SK-N-SH (cell line): ENCODE measurements around the gene PIGK. TPM values are rescaled to one million over a fixed set of nuclear protein-coding genes. Genes with fewer than 3 reads are reported as not detected.

Source experiments
- CTCF ChIA-PET: fragments of 300-600, 350-600 bp; formaldehyde crosslinking; extraction: SDS; loops from one replicate; lab custom pipeline; 2021; lab: Yijun Ruan, JAX
- POLR2A ChIA-PET: fragments of 350-600 bp; sonication (Branson Sonifier 250); formaldehyde crosslinking; extraction: SDS; loops from one replicate; lab custom pipeline; 2020; ENCODE audit warnings: antibody characterized with exemption, inconsistent platforms; lab: Yijun Ruan, JAX
- DNase-seq: peaks from one replicate; pipeline ENCODE4 v3.0.0; 2012
- H2AFZ ChIP-seq: fragments of 200-600 bp; sonication (generic); 2 replicates; pipeline ENCODE4 v1.8.1; 2016; ENCODE audit warnings: antibody characterized with exemption, mild to moderate bottlenecking, low read depth
- H3F3A ChIP-seq: fragments of 200-600 bp; sonication (generic); replicated peaks from 2 replicates; pipeline ENCODE3; 2016; ENCODE audit warnings: antibody characterized with exemption, mild to moderate bottlenecking; ENCODE audit not compliant: insufficient read depth
- H3K27ac ChIP-seq, 2 experiments: fragments of 200-500 bp in 1 of 2; fragments of 200-600 bp in 1 of 2; sonication (Bioruptor generic) in 1 of 2; sonication (generic), shearing (Covaris generic) in 1 of 2; 2 replicates each; pipeline versions ENCODE4 v1.5.1 to v1.6.1; 2014 to 2016; ENCODE audit warnings: low read depth in 2 of 2, inconsistent platforms in 1 of 2, low read length in 1 of 2, mild to moderate bottlenecking in 1 of 2, mixed read lengths in 1 of 2
- H3K27me3 ChIP-seq: fragments of 200-600 bp; sonication (generic), shearing (Covaris generic); 2 replicates; pipeline ENCODE4 v1.6.1; 2016; ENCODE audit warnings: mixed run types; ENCODE audit not compliant: insufficient read depth
- H3K36me3 ChIP-seq, 2 experiments: fragments of 200-500 bp in 1 of 2; fragments of 200-600 bp in 1 of 2; sonication (Bioruptor generic) in 1 of 2; sonication (generic) in 1 of 2; replicated peaks in 1 of 2; 2 replicates each; pipeline versions ENCODE3 to v1.5.1; 2014 to 2016; ENCODE audit warnings: low read length in 1 of 2, mild to moderate bottlenecking in 1 of 2; ENCODE audit not compliant: insufficient read depth in 2 of 2, control insufficient read depth in 1 of 2
- H3K4me1 ChIP-seq, 2 experiments: fragments of 200-500 bp in 1 of 2; fragments of 200-600 bp in 1 of 2; sonication (Bioruptor generic) in 1 of 2; sonication (generic), shearing (Covaris generic) in 1 of 2; 2 replicates each; pipeline versions ENCODE4 v1.5.1 to v1.6.1; 2014 to 2016; ENCODE audit warnings: low read depth in 1 of 2, low read length in 1 of 2, mixed run types in 1 of 2; ENCODE audit not compliant: insufficient read depth in 2 of 2, control insufficient read depth in 1 of 2
- H3K4me2 ChIP-seq: fragments of 200-600 bp; sonication (generic), shearing (Covaris generic); 2 replicates; pipeline ENCODE4 v1.6.1; 2017; ENCODE audit warnings: mixed run types
- H3K4me3 ChIP-seq, 2 experiments: fragments of 200-500 bp in 1 of 2; fragments of 200-600 bp in 1 of 2; sonication (Bioruptor generic) in 1 of 2; sonication (generic), shearing (Covaris generic) in 1 of 2; 2 replicates each; pipeline versions ENCODE4 v1.5.1 to v1.8.1; 2014 to 2016; ENCODE audit warnings: low read depth in 2 of 2, inconsistent platforms in 1 of 2, low read length in 1 of 2, mild to moderate bottlenecking in 1 of 2, mixed read lengths in 1 of 2, moderate library complexity in 1 of 2
- H3K79me2 ChIP-seq: fragments of 200-600 bp; sonication (generic); 2 replicates; pipeline ENCODE4 v1.8.1; 2017; ENCODE audit warnings: mild to moderate bottlenecking; ENCODE audit not compliant: insufficient read depth
- H3K9ac ChIP-seq: fragments of 200-600 bp; sonication (generic); 2 replicates; pipeline ENCODE4 v1.6.1; 2017; ENCODE audit warnings: mixed run types
- H3K9me2 ChIP-seq: fragments of 200-600 bp; sonication (generic); 2 replicates; pipeline ENCODE4 v1.6.1; 2017; ENCODE audit warnings: mixed run types
- H3K9me3 ChIP-seq: fragments of 200-600 bp; sonication (generic); 2 replicates; pipeline ENCODE4 v1.6.1; 2017; ENCODE audit warnings: mixed run types, mild to moderate bottlenecking, moderate library complexity
- H4K20me1 ChIP-seq: fragments of 200-600 bp; sonication (generic); 2 replicates; pipeline ENCODE4 v1.6.1; 2017; ENCODE audit warnings: mild to moderate bottlenecking, mixed run types; ENCODE audit not compliant: insufficient read depth
- EP300 ChIP-seq, 2 experiments: IDR thresholded peaks; 2 replicates each; pipeline versions ENCODE4 v1.4.0 to v1.6.1; 2012; ENCODE audit warnings: borderline replicate concordance in 1 of 2, low read depth in 1 of 2, low read length in 1 of 2
- FOSL2 ChIP-seq: IDR thresholded peaks from 2 replicates; pipeline ENCODE4 v1.4.0; 2012; ENCODE audit warnings: low read depth, mild to moderate bottlenecking, moderate library complexity, borderline replicate concordance
- GABPA ChIP-seq: IDR thresholded peaks from 2 replicates; pipeline ENCODE4 v1.4.0; 2012; ENCODE audit warnings: low read depth, mild to moderate bottlenecking
- GATA2 ChIP-seq: sonication (generic); formaldehyde crosslinking; IDR thresholded peaks from 2 replicates; pipeline ENCODE4 v1.5.0; 2020; ENCODE audit warnings: mild to moderate bottlenecking, missing genetic modification reagents
- IRF3 ChIP-seq: fragments of 150-350 bp; IDR thresholded peaks from 2 replicates; pipeline ENCODE4 v1.6.1; 2016; ENCODE audit warnings: mild to moderate bottlenecking, low read depth, low read length
- PBX3 ChIP-seq: IDR thresholded peaks from 2 replicates; pipeline ENCODE4; 2012
- RCOR1 ChIP-seq: fragments of 150-350 bp; IDR thresholded peaks from 2 replicates; pipeline ENCODE4 v1.6.1; 2017; ENCODE audit warnings: antibody characterized with exemption, low read length
- RXRA ChIP-seq: IDR thresholded peaks from 2 replicates; pipeline ENCODE4 v1.4.0; 2012; ENCODE audit warnings: low read depth, mild to moderate bottlenecking, borderline replicate concordance
- SMC3 ChIP-seq: IDR thresholded peaks from 2 replicates; pipeline ENCODE4 v1.6.1; 2012; ENCODE audit warnings: low read depth, low read length, improper control_type of control experiment
- TEAD4 ChIP-seq: IDR thresholded peaks from 2 replicates; pipeline ENCODE4 v1.4.0; 2012; ENCODE audit warnings: mild to moderate bottlenecking, borderline replicate concordance; ENCODE audit not compliant: insufficient read depth
- YY1 ChIP-seq: IDR thresholded peaks from 2 replicates; pipeline ENCODE4 v1.4.0; 2012; ENCODE audit warnings: low read depth, mild to moderate bottlenecking
- WGBS: methylation state at CpG from one replicate; pipeline ENCODE4 v1.1.6; 2017; ENCODE audit warnings: low lambda C conversion rate; 5-methylcytosine and 5-hydroxymethylcytosine counted together
- polyA plus RNA-seq, 3 experiments: library from polyadenylated mRNA; depleted of rRNA; stranded (reverse); fragments of >200 nt; gene quantifications; 2 replicates each; pipeline ENCODE4 v1.2.3, GENCODE V29; 2012
- TF ChIP-seq, protein P1 (sequence below): IDR thresholded peaks from 2 replicates; pipeline ENCODE4 v1.6.1; 2012; ENCODE audit warnings: mild to moderate bottlenecking, low read depth, low read length, moderate library complexity

PIGK gene
- polyA plus RNA-seq, 1 of the 3 experiments (the other 2 are of a cell fraction), result 11.5 TPM

- TF ChIP-seq GATA2 (CRISPR knock-in tag) (no peak), EP300 (IDR thresholded peaks at IDR 0.05; ENCODE audit: borderline replicate concordance in 1 of 2, low read depth in 1 of 2, low read length in 1 of 2) (no peak), TEAD4 (no peak), IRF3 (no peak), YY1 (no peak), GABPA (no peak), FOSL2 (no peak)
- no peaks in the 10 kb centered on the region; a peak in 1 of 4 replicates for H3K4me1 ChIP-seq
- H3K9me2 ChIP-seq, result no peaks in the 10 kb centered on the region; the same call in 1 of the 2 replicates
- no peaks in the 10 kb centered on the region for H3K9me3 ChIP-seq
- H3K4me2 ChIP-seq, result no peak overlapping the region
- 83% methylated on average over 4 of the region's 4 CpGs for WGBS
- H3K4me3 ChIP-seq, result no peak overlapping the region
- H4K20me1 ChIP-seq, result no peaks in the 10 kb centered on the region
- ChIA-PET CTCF (interaction anchor here (0.7 kb wide), 1 partner anchor 582 kb away, joined by 3 read pairs; no protein-coding TSS in a partner anchor), POLR2A (no interaction called here)
- H3K79me2 ChIP-seq, result no peaks in the 10 kb centered on the region
- H3K36me3 ChIP-seq, result peaks cover 0 to 7% of the 10 kb centered on the region in 2 experiments
- no peak overlapping the region for H3K9ac ChIP-seq
- no peak overlapping the region for H3K27ac ChIP-seq
- H3F3A ChIP-seq, result peaks cover 6% of the 10 kb centered on the region
- no peak overlapping the region for H2AFZ ChIP-seq
- DNase-seq, result no peak
- H3K27me3 ChIP-seq, result no peaks in the 10 kb centered on the region
Measured at GRCh38 chr1:77103486-77103885, 115.7 kb downstream of the PIGK start.

DNA sequence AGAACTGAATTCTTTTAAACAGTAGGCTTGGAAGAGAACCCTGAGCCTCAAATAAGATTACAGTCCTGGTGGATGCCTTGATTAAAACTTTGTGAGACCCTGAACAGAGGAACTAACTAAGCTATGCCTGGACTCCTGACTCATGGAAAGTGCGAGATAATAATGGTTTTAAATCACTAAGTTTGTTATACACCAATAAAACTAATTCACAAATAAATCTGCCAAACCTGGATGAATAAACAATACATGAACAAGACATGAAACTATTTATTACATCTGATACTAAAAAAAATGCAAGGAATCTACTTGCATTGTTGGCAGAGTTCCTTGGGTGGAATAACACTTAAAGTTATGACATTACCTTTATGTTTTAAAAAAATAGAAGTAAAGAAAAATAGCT lies 118.4 kb downstream of the PIGK start:
- CTCF ChIA-PET, result interaction anchor here (0.5 kb wide), 1 partner anchor 233 kb away, joined by 3 read pairs; no protein-coding TSS in a partner anchor

More for the DNA sequence above, 118.4 kb downstream of the PIGK start:
- H3F3A ChIP-seq, result peaks cover 6% of the 10 kb centered on the region
- H3K9ac ChIP-seq, result no peak overlapping the region
- H3K36me3 ChIP-seq, result peaks cover 0 to 7% of the 10 kb centered on the region in 2 experiments
- H3K27ac ChIP-seq, result no peak overlapping the region
- no peak overlapping the region for H3K4me3 ChIP-seq
- H3K9me3 ChIP-seq, result no peaks in the 10 kb centered on the region
- POLR2A ChIA-PET, result no interaction called here
- TF ChIP-seq PBX3, result peak; percentile 46; the same call in 1 of the 2 replicates
- TF ChIP-seq RXRA, result no peak
- TF ChIP-seq RCOR1, result no peak
- TF ChIP-seq SMC3, result no peak
- TF ChIP-seq, protein P1, sequence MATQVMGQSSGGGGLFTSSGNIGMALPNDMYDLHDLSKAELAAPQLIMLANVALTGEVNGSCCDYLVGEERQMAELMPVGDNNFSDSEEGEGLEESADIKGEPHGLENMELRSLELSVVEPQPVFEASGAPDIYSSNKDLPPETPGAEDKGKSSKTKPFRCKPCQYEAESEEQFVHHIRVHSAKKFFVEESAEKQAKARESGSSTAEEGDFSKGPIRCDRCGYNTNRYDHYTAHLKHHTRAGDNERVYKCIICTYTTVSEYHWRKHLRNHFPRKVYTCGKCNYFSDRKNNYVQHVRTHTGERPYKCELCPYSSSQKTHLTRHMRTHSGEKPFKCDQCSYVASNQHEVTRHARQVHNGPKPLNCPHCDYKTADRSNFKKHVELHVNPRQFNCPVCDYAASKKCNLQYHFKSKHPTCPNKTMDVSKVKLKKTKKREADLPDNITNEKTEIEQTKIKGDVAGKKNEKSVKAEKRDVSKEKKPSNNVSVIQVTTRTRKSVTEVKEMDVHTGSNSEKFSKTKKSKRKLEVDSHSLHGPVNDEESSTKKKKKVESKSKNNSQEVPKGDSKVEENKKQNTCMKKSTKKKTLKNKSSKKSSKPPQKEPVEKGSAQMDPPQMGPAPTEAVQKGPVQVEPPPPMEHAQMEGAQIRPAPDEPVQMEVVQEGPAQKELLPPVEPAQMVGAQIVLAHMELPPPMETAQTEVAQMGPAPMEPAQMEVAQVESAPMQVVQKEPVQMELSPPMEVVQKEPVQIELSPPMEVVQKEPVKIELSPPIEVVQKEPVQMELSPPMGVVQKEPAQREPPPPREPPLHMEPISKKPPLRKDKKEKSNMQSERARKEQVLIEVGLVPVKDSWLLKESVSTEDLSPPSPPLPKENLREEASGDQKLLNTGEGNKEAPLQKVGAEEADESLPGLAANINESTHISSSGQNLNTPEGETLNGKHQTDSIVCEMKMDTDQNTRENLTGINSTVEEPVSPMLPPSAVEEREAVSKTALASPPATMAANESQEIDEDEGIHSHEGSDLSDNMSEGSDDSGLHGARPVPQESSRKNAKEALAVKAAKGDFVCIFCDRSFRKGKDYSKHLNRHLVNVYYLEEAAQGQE, result no peak
- H4K20me1 ChIP-seq, result no peaks in the 10 kb centered on the region
- DNase-seq, result no peak
- H2AFZ ChIP-seq, result no peak overlapping the region
- H3K4me2 ChIP-seq, result no peak overlapping the region
- no peaks in the 10 kb centered on the region; a peak in 1 of 4 replicates for H3K4me1 ChIP-seq
- H3K9me2 ChIP-seq, result no peaks in the 10 kb centered on the region; the same call in 1 of the 2 replicates
- 72% methylated on average over 1 of the region's 1 CpG for WGBS
- no peaks in the 10 kb centered on the region for H3K27me3 ChIP-seq
- H3K79me2 ChIP-seq, result no peaks in the 10 kb centered on the region
